Prostate gland (tissue), 2 donors: ENCODE results near the gene CARMIL1. TPM values are rescaled to one million over a fixed set of nuclear protein-coding genes. Genes with fewer than 3 reads are reported as not detected.

Source experiments
- DNase-seq: peaks from one replicate; pipeline ENCODE4 v3.0.0-alpha.2; 2019; ENCODE audit warnings: low spot score
- H3K27ac ChIP-seq, 2 donors: fragments of 200-600 bp; sonication (generic); 2 replicates each; pipeline ENCODE4 v1.5.1; 2017 to 2019
- H3K27me3 ChIP-seq: fragments of 200-600 bp; sonication (generic); replicated peaks from 2 replicates; pipeline ENCODE4 v1.5.1; 2019; ENCODE audit not compliant: insufficient read depth
- H3K36me3 ChIP-seq, 2 donors: fragments of 200-600 bp; sonication (generic); 1 replicate in 1 of 2; 2 replicates in 1 of 2; pipeline versions ENCODE4 v1.5.1 to v1.8.1; 2017 to 2019
- H3K4me1 ChIP-seq: fragments of 200-600 bp; sonication (generic); replicated peaks from 2 replicates; pipeline ENCODE4 v1.5.1; 2019
- H3K4me3 ChIP-seq, 2 donors: fragments of 200-600 bp; sonication (generic); 2 replicates each; pipeline ENCODE4 v1.5.1; 2017 to 2019
- H3K9me3 ChIP-seq: fragments of 200-600 bp; sonication (generic); 2 replicates; pipeline ENCODE4 v1.5.1; 2017
- CTCF ChIP-seq, 4 experiments: fragments of 200-600 bp in 2 of 4; fragments of 450-650 bp in 2 of 4; sonication (generic) in 2 of 4; IDR thresholded peaks; 1 replicate in 3 of 4; 2 replicates in 1 of 4; pipeline ENCODE4 v1.5.1; 2016 to 2019; ENCODE audit warnings: antibody characterized with exemption in 4 of 4, mild to moderate bottlenecking in 2 of 4, moderate library complexity in 2 of 4
- POLR2A ChIP-seq: fragments of 450-650 bp; IDR thresholded peaks from one replicate; pipeline ENCODE4 v1.6.1; 2016; ENCODE audit warnings: antibody characterized with exemption, mild to moderate bottlenecking
- POLR2AphosphoS5 ChIP-seq: sonication (generic); formaldehyde crosslinking; IDR thresholded peaks from one replicate; pipeline ENCODE4 v1.6.1; 2017; ENCODE audit warnings: antibody characterized with exemption
- WGBS: methylation state at CpG from one replicate; pipeline ENCODE4 v1.1.5; 2018; 5-methylcytosine and 5-hydroxymethylcytosine counted together
- intact Hi-C: fragments of 100-400 bp; cut with DNase I; formaldehyde crosslinking; loops from one replicate; pipeline ENCODE4 v1.14.2; 2022
- total RNA-seq, 2 donors: library from RNA; depleted of rRNA; stranded (reverse); fragments of >200 nt; gene quantifications; one replicate each; pipeline ENCODE4 v1.1.0, GENCODE V29; 2016

The CARMIL1 gene
- total RNA-seq, 2 donors from 2014 or later = 12.9 to 71.7 TPM

DNA sequence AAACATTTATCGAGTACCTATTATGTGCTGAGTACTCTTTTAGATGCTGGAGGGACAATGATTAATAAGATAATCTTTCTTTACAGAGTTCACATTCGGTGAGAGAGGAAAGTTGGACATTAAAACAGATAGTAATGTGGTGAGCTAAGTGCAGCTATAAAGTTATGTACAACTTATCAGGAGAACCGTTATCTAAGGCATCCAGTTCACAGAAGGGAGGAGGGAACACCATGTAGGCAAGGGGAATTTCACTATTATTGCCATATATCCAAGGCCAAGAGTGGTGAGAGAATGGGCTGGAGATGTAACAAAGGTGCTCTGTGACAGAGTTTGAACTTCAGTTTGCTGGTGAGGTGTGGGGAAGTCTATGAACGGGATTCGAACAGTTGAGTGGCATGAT lies 105.8 kb downstream of the CARMIL1 start:
- H3K4me1 ChIP-seq = no peaks in the 10 kb centered on the region
- 70% methylated on average over 5 of the region's 5 CpGs for WGBS
- H3K9me3 ChIP-seq = no peaks in the 10 kb centered on the region
- no peak overlapping the region for H3K27ac ChIP-seq
- H3K27me3 ChIP-seq = no peaks in the 10 kb centered on the region
- TF ChIP-seq CTCF (IDR thresholded peaks at IDR 0.05) (no peak), POLR2AphosphoS5 (no peak), POLR2A (no peak)
- H3K36me3 ChIP-seq = no peaks in the 10 kb centered on the region
- no peak for DNase-seq
- intact Hi-C loops = no loop called here
- H3K4me3 ChIP-seq = no peak overlapping the region

GRCh38 chr6:25387483-25387882 lies 108.3 kb downstream of the CARMIL1 start:
- WGBS = 93% methylated on average over 2 of the region's 2 CpGs
- H3K27me3 ChIP-seq = no peaks in the 10 kb centered on the region
- H3K27ac ChIP-seq = no peak overlapping the region
- DNase-seq = no peak
- H3K4me1 ChIP-seq = no peaks in the 10 kb centered on the region
- no peaks in the 10 kb centered on the region for H3K9me3 ChIP-seq
- intact Hi-C loops = no loop called here
- no peaks in the 10 kb centered on the region for H3K36me3 ChIP-seq
- TF ChIP-seq CTCF (IDR thresholded peaks at IDR 0.05) = no peak
- no peak for TF ChIP-seq POLR2AphosphoS5
- no peak for TF ChIP-seq POLR2A
- H3K4me3 ChIP-seq = no peak overlapping the region

DNA sequence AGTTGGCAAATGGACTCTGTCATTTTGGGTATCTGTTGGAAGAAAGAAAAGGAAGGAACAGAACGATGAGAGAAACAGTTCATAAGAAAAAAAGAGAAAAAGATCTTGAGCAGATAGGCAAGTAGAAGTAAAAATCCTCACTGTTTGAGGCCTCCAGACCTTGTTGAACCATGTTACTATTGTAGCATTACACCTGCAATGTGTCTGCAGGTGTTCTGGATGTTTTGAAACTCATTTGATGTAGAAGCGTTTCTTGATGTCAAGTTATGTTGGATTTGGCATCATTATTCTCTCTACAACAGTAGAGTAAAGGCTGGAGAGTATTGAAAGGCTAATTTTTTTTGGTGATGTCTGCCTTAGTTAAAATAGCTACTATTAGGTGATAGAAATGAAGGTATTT lies 108.7 kb downstream of the CARMIL1 start:
- Histone ChIP-seq H3K4me1 (no peaks in the 10 kb centered on the region), H3K9me3 (no peaks in the 10 kb centered on the region), H3K36me3 (no peaks in the 10 kb centered on the region), H3K27me3 (no peaks in the 10 kb centered on the region), H3K4me3 (no peak overlapping the region), H3K27ac (no peak overlapping the region)
- 60% methylated on average over 2 of the region's 2 CpGs for WGBS
- intact Hi-C loops = no loop called here
- TF ChIP-seq POLR2A = no peak
- TF ChIP-seq CTCF (IDR thresholded peaks at IDR 0.05) = no peak
- TF ChIP-seq POLR2AphosphoS5 = no peak
- DNase-seq = no peak

- Histone ChIP-seq H3K9me3 (no peaks in the 10 kb centered on the region), H3K4me1 (no peaks in the 10 kb centered on the region), H3K27me3 (no peaks in the 10 kb centered on the region), H3K36me3 (no peaks in the 10 kb centered on the region), H3K27ac (no peak overlapping the region), H3K4me3 (no peak overlapping the region)
- intact Hi-C loops = no loop called here
- 93% methylated on average over 3 of the region's 3 CpGs for WGBS
- TF ChIP-seq POLR2A (no peak), CTCF (IDR thresholded peaks at IDR 0.05) (no peak), POLR2AphosphoS5 (no peak)
- DNase-seq = no peak
These were observed 109.6 kb downstream of the CARMIL1 start for GRCh38 chr6:25388776-25389175.

DNA sequence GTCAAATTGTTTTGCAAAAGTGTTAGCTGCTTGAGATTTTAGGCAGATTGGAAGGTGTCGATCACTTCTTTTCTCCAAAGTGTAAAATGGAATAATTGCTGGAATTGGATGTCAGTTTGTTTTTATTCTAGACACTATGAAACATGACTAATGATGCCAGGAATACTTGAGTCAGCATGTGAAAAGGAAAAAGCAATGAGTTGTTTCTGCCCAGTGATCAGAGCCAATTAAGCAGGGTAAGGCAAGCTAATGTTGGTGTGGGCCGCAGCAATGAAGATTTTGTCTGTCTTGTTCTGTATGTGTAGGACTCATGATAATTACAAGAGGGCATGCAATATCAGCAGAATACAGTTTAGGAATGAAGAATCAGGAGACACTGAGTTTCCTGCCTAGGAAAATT lies 110.3 kb downstream of the CARMIL1 start:
- Histone ChIP-seq H3K4me3 (no peak overlapping the region), H3K27ac (no peak overlapping the region), H3K4me1 (no peaks in the 10 kb centered on the region), H3K27me3 (no peaks in the 10 kb centered on the region), H3K9me3 (no peaks in the 10 kb centered on the region), H3K36me3 (no peaks in the 10 kb centered on the region)
- DNase-seq = no peak
- no peak for TF ChIP-seq POLR2A
- no peak for TF ChIP-seq POLR2AphosphoS5
- no peak for TF ChIP-seq CTCF (IDR thresholded peaks at IDR 0.05)
- intact Hi-C loops = no loop called here
- WGBS = 91% methylated on average over 2 of the region's 2 CpGs
